ENCODE measurements around the gene CHRNE. TPM values are rescaled to one million over a fixed set of nuclear protein-coding genes. Genes with fewer than 3 reads are reported as not detected.

CHRNE gene
- total RNA-seq, 1 experiment from 2014 or later = 0.31 TPM

GRCh38 chr17:4879601-4880000 is 23.3 kb downstream of the CHRNE start:
- H3K27me3 Mint-ChIP-seq (ENCODE audit: low read depth) = no peaks in the 10 kb centered on the region
- Histone ChIP-seq H3K9ac (ENCODE audit: extremely low read depth, insufficient read length, low read length) (no peak overlapping the region), H3K27ac (ENCODE audit: insufficient read length, low read depth, low read length) (no peak overlapping the region), H3K4ac (ENCODE audit: low read depth, low read length) (no peak overlapping the region), H2BK20ac (ENCODE audit: low read depth, low read length, poor library complexity, severe bottlenecking) (no peak overlapping the region), H4K91ac (ENCODE audit: insufficient read length, low read depth, low read length) (no peak overlapping the region), H2BK120ac (ENCODE audit: low read depth, low read length, poor library complexity, severe bottlenecking) (no peak overlapping the region), H2BK5ac (ENCODE audit: insufficient read length, low read length) (no peak overlapping the region), H3K14ac (ENCODE audit: insufficient read depth, low read length) (no peak overlapping the region; the same call in 1 of the 2 replicates), H3K79me1 (ENCODE audit: insufficient read depth, low read depth, low read length, poor library complexity, severe bottlenecking) (no peaks in the 10 kb centered on the region), H4K5ac (ENCODE audit: insufficient read length, low read depth, low read length) (no peak overlapping the region), H3K4me2 (ENCODE audit: insufficient read depth, insufficient read length, low read length) (no peak overlapping the region), H3K23me2 (ENCODE audit: insufficient read length, low read depth, low read length, poor library complexity, severe bottlenecking) (no peaks in the 10 kb centered on the region), H2BK15ac (ENCODE audit: low read depth, low read length) (no peak overlapping the region), H2AFZ (ENCODE audit: low read length) (no peak overlapping the region), H3T11ph (ENCODE audit: low read length) (no peak overlapping the region), H4K8ac (replicated peaks; ENCODE audit: insufficient read length, low read depth, low read length) (no peak overlapping the region), H4K20me1 (ENCODE audit: control insufficient read depth, insufficient read depth, insufficient read length) (no peaks in the 10 kb centered on the region), H3K27me3 (ENCODE audit: insufficient read depth, low read length) (no peaks in the 10 kb centered on the region), H3K9me3 (ENCODE audit: control insufficient read depth, low read depth, low read length) (no peaks in the 10 kb centered on the region), H3K56ac (ENCODE audit: insufficient read length, low read depth, low read length) (no peak overlapping the region), H2AK5ac (ENCODE audit: insufficient read length, low read length) (no peak overlapping the region), H3K23ac (ENCODE audit: insufficient read length, low read depth, low read length) (no peak overlapping the region), H2BK12ac (ENCODE audit: insufficient read length, low read depth, low read length) (no peak overlapping the region), H3K79me2 (ENCODE audit: insufficient read depth, low read length) (peaks cover 2% of the 10 kb centered on the region; the same call in 1 of the 2 replicates), H3K18ac (ENCODE audit: insufficient read length, low read depth, low read length) (no peak overlapping the region), H3K4me1 (ENCODE audit: insufficient read depth, low read length) (no peaks in the 10 kb centered on the region)
- H3K4me1 Mint-ChIP-seq = peaks cover 3 to 13% of the 10 kb centered on the region in 2 experiments
- DNase-seq = no peak
- no CpG with 5 or more reads among the region's 4 CpGs for WGBS (ENCODE audit: extremely low coverage, insufficient read length, low lambda C conversion rate)
- peaks cover 4 to 26% (median 15%) of the 10 kb centered on the region in 3 experiments; a peak in 6 of 7 replicates for H3K36me3 Mint-ChIP-seq (ENCODE audit: insufficient read depth in 1 of 3, low read depth in 3 of 3)
- TF ChIP-seq CTCF (conservative IDR thresholded peaks at IDR 0.05) = no peak
- no peak overlapping the region; a peak in 2 of 7 replicates for H3K27ac Mint-ChIP-seq
- no peak overlapping the region for H3K4me3 Mint-ChIP-seq
- H3K9me3 Mint-ChIP-seq = no peaks in the 10 kb centered on the region

Measured in H9 (cell line).